Prostate gland (tissue), 2 donors: Measurements from ENCODE around the gene HDAC1.

Experiments
- POLR2A ChIP-seq: fragments of 450-650 bp; IDR thresholded peaks from one replicate; pipeline ENCODE4 v1.6.1; 2016; ENCODE audit warnings: antibody characterized with exemption, mild to moderate bottlenecking
- TF ChIP-seq, protein P1 (sequence below), 4 experiments: fragments of 200-600 bp in 2 of 4; fragments of 450-650 bp in 2 of 4; sonication (generic) in 2 of 4; IDR thresholded peaks; 1 replicate in 3 of 4; 2 replicates in 1 of 4; pipeline ENCODE4 v1.5.1; 2016 to 2019; ENCODE audit warnings: antibody characterized with exemption in 4 of 4, mild to moderate bottlenecking in 2 of 4, moderate library complexity in 2 of 4

DNA sequence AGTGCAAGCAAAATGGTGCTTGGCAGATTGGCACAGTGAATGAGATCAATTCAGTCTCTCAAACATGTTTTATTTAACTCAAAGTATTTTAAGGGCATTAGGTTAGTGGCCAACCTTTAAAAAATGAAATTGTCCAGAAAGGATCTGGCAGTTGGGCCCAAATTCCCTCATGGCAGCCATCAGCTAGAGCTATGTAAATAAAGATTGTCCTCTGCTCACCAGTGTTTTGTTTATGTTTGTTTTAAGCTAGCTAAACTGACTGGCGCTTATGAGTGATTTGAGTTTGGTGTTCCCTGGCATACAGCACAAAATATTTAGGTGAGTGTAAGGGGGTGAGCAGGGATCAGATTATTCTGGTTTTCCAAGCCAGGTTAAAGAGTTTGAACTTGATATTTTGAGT, 18.1 kb downstream of the HDAC1 start:
- TF ChIP-seq, protein P1, sequence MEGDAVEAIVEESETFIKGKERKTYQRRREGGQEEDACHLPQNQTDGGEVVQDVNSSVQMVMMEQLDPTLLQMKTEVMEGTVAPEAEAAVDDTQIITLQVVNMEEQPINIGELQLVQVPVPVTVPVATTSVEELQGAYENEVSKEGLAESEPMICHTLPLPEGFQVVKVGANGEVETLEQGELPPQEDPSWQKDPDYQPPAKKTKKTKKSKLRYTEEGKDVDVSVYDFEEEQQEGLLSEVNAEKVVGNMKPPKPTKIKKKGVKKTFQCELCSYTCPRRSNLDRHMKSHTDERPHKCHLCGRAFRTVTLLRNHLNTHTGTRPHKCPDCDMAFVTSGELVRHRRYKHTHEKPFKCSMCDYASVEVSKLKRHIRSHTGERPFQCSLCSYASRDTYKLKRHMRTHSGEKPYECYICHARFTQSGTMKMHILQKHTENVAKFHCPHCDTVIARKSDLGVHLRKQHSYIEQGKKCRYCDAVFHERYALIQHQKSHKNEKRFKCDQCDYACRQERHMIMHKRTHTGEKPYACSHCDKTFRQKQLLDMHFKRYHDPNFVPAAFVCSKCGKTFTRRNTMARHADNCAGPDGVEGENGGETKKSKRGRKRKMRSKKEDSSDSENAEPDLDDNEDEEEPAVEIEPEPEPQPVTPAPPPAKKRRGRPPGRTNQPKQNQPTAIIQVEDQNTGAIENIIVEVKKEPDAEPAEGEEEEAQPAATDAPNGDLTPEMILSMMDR (IDR thresholded peaks at IDR 0.05): no peak
- no peak for TF ChIP-seq POLR2A
